ENCODE data around the gene GRIK4. TPM values are rescaled to one million over a fixed set of nuclear protein-coding genes. Genes with fewer than 3 reads are reported as not detected.

Gene GRIK4
- total RNA-seq, 2 experiments from 2014 or later, result 0.06 TPM; not detected in 1

- H3K9me3 ChIP-seq (ENCODE audit: low read length), result no peaks in the 10 kb centered on the region
- H3K27ac ChIP-seq (ENCODE audit: low read depth, low read length, poor library complexity, severe bottlenecking), result no peak overlapping the region
- ChIA-PET POLR2A (no interaction called here), CTCF (ENCODE audit: unreplicated experiment) (no interaction called here)
- H2AFZ ChIP-seq (ENCODE audit: low read length), result no peak overlapping the region
- no peak overlapping the region for H3K4me2 ChIP-seq (ENCODE audit: low read length)
- no peaks in the 10 kb centered on the region for H3K79me2 ChIP-seq (ENCODE audit: insufficient read depth, low read depth, low read length)
- H3K4me1 ChIP-seq (ENCODE audit: insufficient read depth, low read length, poor library complexity, severe bottlenecking), result no peaks in the 10 kb centered on the region
- intact Hi-C loops (cut with micrococcal nuclease; ENCODE audit: unreplicated experiment), result no loop called here
- H3K4me3 ChIP-seq (ENCODE audit: low read depth, low read length, poor library complexity, severe bottlenecking), result no peak overlapping the region
- H3K36me3 ChIP-seq (ENCODE audit: insufficient read depth, low read length), result no peaks in the 10 kb centered on the region
- DNase-seq (ENCODE audit: low spot score), result no peak
- H4K20me1 ChIP-seq (ENCODE audit: insufficient read depth, low read length), result no peaks in the 10 kb centered on the region
- BruUV-seq (replicated peaks), result no TSS peak
- TF ChIP-seq, protein P1, sequence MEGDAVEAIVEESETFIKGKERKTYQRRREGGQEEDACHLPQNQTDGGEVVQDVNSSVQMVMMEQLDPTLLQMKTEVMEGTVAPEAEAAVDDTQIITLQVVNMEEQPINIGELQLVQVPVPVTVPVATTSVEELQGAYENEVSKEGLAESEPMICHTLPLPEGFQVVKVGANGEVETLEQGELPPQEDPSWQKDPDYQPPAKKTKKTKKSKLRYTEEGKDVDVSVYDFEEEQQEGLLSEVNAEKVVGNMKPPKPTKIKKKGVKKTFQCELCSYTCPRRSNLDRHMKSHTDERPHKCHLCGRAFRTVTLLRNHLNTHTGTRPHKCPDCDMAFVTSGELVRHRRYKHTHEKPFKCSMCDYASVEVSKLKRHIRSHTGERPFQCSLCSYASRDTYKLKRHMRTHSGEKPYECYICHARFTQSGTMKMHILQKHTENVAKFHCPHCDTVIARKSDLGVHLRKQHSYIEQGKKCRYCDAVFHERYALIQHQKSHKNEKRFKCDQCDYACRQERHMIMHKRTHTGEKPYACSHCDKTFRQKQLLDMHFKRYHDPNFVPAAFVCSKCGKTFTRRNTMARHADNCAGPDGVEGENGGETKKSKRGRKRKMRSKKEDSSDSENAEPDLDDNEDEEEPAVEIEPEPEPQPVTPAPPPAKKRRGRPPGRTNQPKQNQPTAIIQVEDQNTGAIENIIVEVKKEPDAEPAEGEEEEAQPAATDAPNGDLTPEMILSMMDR (conservative IDR thresholded peaks at IDR 0.05; ENCODE audit: low read length), result no peak
- TF ChIP-seq EZH2phosphoT487 (IDR thresholded peaks at IDR 0.05; ENCODE audit: borderline replicate concordance, low read depth, low read length), result no peak
- no peaks in the 10 kb centered on the region for H3K9me2 ChIP-seq (ENCODE audit: insufficient read depth, low read length)
Observed at GRCh38 chr11:120564573-120565311, 53.2 kb downstream of the GRIK4 start.

GRCh38 chr11:120565466-120566155 lies 54.1 kb downstream of the GRIK4 start:
- POLR2A ChIA-PET, result no interaction called here
- H2AFZ ChIP-seq (ENCODE audit: low read length), result no peak overlapping the region
- H3K4me1 ChIP-seq (ENCODE audit: insufficient read depth, low read length, poor library complexity, severe bottlenecking), result no peaks in the 10 kb centered on the region
- intact Hi-C loops (cut with micrococcal nuclease; ENCODE audit: unreplicated experiment), result no loop called here
- TF ChIP-seq EZH2phosphoT487 (IDR thresholded peaks at IDR 0.05; ENCODE audit: borderline replicate concordance, low read depth, low read length), result no peak
- TF ChIP-seq, protein P1 (conservative IDR thresholded peaks at IDR 0.05; ENCODE audit: low read length), result no peak
- H3K4me2 ChIP-seq (ENCODE audit: low read length), result no peak overlapping the region
- no peak overlapping the region for H3K4me3 ChIP-seq (ENCODE audit: low read depth, low read length, poor library complexity, severe bottlenecking)
- no peak for DNase-seq (ENCODE audit: low spot score)
- CTCF ChIA-PET (ENCODE audit: unreplicated experiment), result no interaction called here
- BruUV-seq (replicated peaks), result no TSS peak
- no peaks in the 10 kb centered on the region for H3K36me3 ChIP-seq (ENCODE audit: insufficient read depth, low read length)
- H3K9me3 ChIP-seq (ENCODE audit: low read length), result no peaks in the 10 kb centered on the region
- H3K27ac ChIP-seq (ENCODE audit: low read depth, low read length, poor library complexity, severe bottlenecking), result no peak overlapping the region
- H3K9me2 ChIP-seq (ENCODE audit: insufficient read depth, low read length), result no peaks in the 10 kb centered on the region
- H4K20me1 ChIP-seq (ENCODE audit: insufficient read depth, low read length), result no peaks in the 10 kb centered on the region
- H3K79me2 ChIP-seq (ENCODE audit: insufficient read depth, low read depth, low read length), result no peaks in the 10 kb centered on the region

GRCh38 chr11:120566176-120566575 lies 54.6 kb downstream of the GRIK4 start:
- ChIA-PET POLR2A (no interaction called here), CTCF (ENCODE audit: unreplicated experiment) (no interaction called here)
- Histone ChIP-seq H3K4me1 (ENCODE audit: insufficient read depth, low read length, poor library complexity, severe bottlenecking) (no peaks in the 10 kb centered on the region), H2AFZ (ENCODE audit: low read length) (no peak overlapping the region), H3K27ac (ENCODE audit: low read depth, low read length, poor library complexity, severe bottlenecking) (no peak overlapping the region), H3K9me3 (ENCODE audit: low read length) (no peaks in the 10 kb centered on the region), H3K36me3 (ENCODE audit: insufficient read depth, low read length) (no peaks in the 10 kb centered on the region), H4K20me1 (ENCODE audit: insufficient read depth, low read length) (no peaks in the 10 kb centered on the region), H3K9me2 (ENCODE audit: insufficient read depth, low read length) (no peaks in the 10 kb centered on the region), H3K4me3 (ENCODE audit: low read depth, low read length, poor library complexity, severe bottlenecking) (no peak overlapping the region), H3K79me2 (ENCODE audit: insufficient read depth, low read depth, low read length) (no peaks in the 10 kb centered on the region), H3K4me2 (ENCODE audit: low read length) (no peak overlapping the region)
- no TSS peak for BruUV-seq (replicated peaks)
- no peak for DNase-seq (ENCODE audit: low spot score)
- intact Hi-C loops (cut with micrococcal nuclease; ENCODE audit: unreplicated experiment), result no loop called here
- TF ChIP-seq, protein P1 (conservative IDR thresholded peaks at IDR 0.05; ENCODE audit: low read length), result no peak
- TF ChIP-seq EZH2phosphoT487 (IDR thresholded peaks at IDR 0.05; ENCODE audit: borderline replicate concordance, low read depth, low read length), result no peak

Measured in OCI-LY7 (cell line).